Measurements from ENCODE around the gene TBCCD1.

The TBCCD1 gene, protein sequence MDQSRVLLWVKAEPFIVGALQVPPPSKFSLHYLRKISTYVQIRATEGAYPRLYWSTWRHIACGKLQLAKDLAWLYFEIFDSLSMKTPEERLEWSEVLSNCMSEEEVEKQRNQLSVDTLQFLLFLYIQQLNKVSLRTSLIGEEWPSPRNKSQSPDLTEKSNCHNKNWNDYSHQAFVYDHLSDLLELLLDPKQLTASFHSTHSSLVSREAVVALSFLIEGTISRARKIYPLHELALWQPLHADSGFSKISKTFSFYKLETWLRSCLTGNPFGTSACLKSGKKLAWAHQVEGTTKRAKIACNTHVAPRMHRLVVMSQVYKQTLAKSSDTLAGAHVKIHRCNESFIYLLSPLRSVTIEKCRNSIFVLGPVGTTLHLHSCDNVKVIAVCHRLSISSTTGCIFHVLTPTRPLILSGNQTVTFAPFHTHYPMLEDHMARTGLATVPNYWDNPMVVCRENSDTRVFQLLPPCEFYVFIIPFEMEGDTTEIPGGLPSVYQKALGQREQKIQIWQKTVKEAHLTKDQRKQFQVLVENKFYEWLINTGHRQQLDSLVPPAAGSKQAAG

DNA sequence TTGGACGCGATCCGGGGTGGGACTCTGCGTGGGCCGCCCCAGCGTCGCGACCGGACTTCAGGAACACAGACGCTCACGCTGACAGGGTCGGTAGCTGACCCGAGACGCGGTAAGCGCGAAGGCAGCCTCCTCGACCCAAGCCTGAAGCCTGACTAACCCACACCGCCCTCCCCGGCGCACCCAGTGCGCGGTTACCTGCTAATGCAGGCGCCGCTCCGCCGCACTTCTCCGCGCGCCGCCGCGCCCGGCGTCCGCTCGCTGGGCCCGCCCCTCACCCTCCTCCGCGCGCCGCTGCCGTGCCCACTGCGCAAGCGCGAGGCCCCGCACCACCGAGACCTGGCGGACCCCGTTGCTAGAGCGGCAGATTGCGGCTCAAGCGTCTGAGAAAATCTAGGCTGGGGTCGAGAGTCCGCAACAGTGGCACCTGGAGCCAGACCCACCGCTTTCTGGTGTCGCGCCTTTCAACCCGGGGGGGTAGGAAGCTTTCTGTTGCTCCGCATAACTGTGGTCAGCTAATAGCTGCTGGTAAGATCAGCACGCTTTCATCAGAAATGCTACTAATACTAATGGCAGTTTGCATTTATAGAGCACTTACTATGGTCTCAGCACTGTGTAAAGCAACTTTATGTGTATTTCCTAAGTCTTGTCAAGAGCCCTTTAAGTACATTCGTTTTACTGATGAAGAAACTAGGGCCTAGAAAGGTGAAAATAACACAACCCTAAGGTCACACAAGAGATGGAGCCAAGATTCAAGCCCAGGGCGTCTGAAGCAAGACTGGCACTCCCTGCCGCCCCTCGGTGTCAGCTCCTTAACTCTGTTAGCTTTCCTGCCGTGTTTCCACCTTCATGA is at the start of gene TBCCD1:
TSS of gene TBCCD1 (minus strand) at position 268 of the 850 bp plus-strand sequence. CDS start 3,010 bp downstream, outside the sequence.
- FAIRE-seq = no peak

DNA sequence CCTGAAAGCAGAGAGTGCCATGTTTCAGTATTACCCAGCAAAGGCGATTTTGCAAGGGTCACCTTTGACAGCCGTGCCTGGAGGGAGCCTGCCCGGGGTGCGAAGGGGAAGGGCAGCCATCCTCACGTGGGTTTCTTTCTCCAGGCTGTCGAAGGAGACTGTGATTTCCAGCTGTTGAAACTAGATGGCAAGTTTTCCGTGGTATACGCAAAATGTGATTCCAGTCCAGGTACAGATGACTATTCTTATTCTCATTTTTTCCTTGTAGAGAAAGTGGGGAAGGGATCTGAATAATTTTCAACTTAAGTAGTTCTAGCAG is 49.1 kb upstream of the TBCCD1 start:
- no peak for FAIRE-seq

DNA sequence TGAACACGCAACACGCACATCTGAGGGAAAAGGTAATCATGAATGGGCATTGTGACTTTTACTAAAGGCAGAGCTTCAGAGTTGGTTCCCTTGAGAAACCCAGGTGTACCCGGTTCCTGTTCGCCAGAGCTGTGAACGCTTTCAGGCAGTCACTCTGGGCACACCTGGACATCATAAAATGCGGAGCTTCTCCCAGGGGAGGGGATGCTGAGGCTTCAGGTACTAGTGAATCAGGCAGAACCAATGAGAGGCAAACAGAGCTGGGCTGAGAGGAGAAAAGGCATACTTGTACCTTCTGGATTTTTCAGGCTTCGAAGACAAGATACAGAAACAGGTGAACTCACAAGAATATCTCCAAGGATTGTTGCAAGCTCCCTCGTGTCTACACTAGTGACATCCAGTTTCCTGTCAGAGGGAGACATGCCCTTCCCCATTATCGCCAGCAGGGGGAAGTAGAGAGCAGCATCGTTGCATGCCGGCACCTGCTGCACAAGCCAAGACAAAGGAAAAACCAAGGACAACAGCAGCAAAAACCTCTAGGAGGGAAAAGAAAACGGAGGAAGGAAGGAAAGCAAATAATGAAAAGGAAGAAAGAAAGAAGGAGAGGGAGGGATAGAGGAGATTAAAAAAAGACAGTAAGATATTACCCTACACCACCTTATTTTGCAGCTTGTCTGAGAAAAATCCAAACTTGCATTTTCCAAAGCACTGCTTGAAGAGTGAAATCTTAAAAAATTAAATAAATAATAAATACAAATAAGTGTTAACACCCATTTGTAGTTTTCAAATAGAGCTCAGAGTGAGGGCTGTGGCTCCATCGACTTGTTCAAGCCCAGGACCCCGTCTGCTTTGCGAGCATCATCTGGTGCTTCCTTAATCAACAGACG is 47.7 kb upstream of the TBCCD1 start:
- peak; percentile 5 for FAIRE-seq

DNA sequence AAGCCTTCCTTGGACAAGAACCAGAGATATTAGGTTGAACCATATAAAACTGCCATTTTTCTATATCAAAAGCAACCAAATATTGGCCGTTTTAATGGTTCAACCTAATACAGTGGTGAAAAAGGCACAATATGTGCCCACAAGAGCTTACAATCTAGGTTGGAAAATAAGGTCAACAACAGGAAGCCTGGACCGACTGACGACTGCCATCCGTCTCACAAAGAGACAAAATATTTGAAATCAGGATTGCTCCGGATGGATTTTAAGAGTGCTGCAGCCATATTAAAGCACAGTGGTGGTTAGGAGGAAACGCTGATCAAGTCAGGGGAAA is 47.1 kb upstream of the TBCCD1 start:
- no peak for FAIRE-seq

DNA sequence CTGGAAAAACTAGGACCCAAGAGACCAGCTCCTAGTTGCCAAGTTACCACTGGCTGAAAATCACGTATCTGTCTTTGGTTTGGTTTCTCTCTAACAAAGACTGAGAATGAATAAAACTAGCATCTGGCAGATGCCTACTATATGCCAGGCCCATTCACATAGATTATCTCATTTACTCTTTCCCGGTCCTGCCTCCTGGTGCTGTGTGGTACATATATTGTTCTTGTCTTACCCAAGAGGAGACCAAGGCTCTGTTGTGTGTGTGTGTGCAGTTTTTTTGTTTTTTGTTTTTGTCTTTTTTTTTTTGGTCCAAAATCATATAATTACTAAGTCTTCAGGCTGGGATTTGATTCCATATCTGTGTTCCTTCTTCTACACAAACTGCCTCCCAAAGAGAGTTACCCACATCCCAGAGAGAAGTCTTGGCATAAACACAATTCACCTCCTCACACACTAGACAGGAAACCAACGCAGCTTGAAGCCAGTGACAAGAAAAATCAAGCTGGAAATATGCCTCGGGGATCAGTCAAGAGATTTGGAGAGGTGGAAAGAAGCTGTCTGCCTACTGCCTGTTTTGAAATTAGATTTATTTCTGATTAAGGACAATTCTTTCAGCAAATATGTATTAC is 46.6 kb upstream of the TBCCD1 start:
- FAIRE-seq = no peak

GRCh38 chr3:186612721-186613636 is 45.8 kb upstream of the TBCCD1 start, which contains the start of gene AHSG:
AHSG (plus strand) TSS chr3:186613060; CDS start chr3:186613142, 82 bp downstream.
- no peak for FAIRE-seq

GRCh38 chr3:186612065-186612464 is 44.9 kb upstream of the TBCCD1 start:
- FAIRE-seq = no peak

GRCh38 chr3:186609247-186609868 is 42.2 kb upstream of the TBCCD1 start:
- no peak for FAIRE-seq

DNA sequence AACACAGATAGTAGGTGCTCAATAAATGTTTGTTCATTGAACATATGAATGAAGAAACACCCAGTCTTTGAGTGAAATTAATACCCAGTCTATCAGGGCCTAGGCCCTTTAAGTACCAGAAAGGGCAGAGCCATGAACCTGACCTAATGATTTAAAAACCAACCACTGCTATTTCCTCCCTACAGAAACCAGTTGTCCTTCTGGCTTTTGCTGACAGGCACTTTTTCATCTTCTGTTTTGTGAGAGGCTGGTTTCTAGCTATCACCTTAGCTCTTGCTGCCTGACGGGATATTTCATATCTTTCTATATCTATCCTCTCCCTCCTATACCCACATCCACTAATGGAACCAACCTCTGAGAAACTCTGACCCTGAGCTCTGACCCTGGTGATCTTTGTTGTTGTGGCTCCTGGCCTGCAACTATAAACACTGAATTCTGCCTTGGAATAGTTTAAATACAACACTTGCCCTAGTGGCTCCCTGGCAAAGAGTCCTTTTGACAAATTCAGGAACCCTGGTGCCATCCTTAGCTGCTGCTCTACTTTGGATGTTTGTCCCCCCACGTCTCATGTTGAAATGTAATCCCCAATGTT is 41.6 kb upstream of the TBCCD1 start:
- FAIRE-seq = no peak

GRCh38 chr3:186605561-186606545 is 38.7 kb upstream of the TBCCD1 start:
- FAIRE-seq = no peak

- no peak for FAIRE-seq
Observed at GRCh38 chr3:186605078-186605477, 37.9 kb upstream of the TBCCD1 start.

DNA sequence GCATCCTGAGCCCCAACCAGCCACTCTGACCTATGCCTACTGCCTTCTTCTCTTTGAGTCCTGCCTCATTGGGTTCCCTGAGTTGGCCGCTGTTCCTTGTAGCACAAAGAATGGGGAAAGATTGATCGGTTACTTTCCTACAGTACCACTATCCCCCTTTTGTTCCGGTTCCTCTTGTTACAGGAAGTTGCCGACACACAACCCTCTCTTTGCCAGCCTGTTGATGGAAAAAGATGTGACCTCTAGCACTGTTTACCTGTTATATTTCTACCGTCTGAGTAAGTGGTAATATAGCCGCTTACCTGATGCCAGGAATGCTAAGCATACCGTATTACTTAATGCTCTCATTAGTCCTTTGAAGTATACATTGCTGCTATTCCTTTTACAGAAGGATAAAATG is 36.0 kb upstream of the TBCCD1 start:
- no peak for FAIRE-seq

DNA sequence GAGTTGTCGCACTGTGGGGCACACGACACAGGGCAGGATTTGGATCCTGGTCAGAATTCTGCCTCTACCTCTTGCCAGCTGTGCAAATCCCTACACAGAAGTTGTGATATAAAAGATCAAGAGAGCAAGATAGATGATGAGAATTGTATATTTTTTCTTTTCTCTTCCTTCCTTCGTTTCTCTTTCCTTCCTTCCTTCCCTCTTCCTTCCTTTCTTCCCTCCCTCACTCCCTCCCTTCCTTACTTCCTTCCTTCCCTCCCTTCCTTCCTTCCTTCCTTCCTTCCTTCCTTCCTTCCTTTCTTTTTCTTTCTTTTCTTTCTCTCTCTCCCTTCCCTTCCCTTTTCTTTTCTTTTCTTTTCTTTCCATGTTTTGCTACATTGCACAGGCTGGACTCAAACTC is 33.8 kb upstream of the TBCCD1 start:
- FAIRE-seq = no peak

- FAIRE-seq = no peak
Observed at GRCh38 chr3:186599785-186600166, 32.6 kb upstream of the TBCCD1 start.

GRCh38 chr3:186599142-186599784 is 32.1 kb upstream of the TBCCD1 start:
- no peak for FAIRE-seq

DNA sequence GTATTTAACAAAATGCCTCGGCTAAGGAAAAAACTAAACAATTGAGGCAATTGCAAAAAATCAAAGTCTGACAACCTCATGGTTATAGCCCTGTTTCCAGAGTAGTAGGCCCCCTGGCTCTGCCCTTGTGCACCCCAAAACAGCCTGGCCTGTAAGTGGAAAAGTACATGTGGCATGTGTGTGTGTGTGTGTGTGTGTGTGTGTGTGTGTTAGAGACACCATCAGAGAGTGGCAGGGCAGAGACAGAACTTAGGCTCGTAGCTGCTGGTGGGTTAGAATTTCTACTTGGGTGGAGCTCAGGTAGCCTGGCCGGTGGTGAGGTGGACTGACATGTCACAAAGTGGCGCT is 31.6 kb upstream of the TBCCD1 start:
- no peak for FAIRE-seq

GRCh38 chr3:186598108-186598784 is 31.1 kb upstream of the TBCCD1 start:
- no peak for FAIRE-seq
